Stimulated activated CD8-positive, alpha-beta memory T cell treated with anti-CD3 and anti-CD28 coated beads, Interleukin-7, amount 100 ng/mL, for 48 hours (primary cell): ENCODE results near the gene AQP12B.
"Not testable (repeated sequence)": the region's sequence is repeated elsewhere in the genome, so short reads cannot be mapped to it uniquely, and the experiment has no call there.

ENCODE experiments used
- DNase-seq, 2 donors: peaks; one replicate each; pipeline ENCODE4 v3.0.0-alpha.2; 2020; ENCODE audit warnings: low read depth in 1 of 2; ENCODE audit errors: extremely low read depth in 1 of 2

The AQP12B gene

GRCh38 chr2:240701736-240702639, 19.3 kb upstream of the AQP12B start:
- DNase-seq, result no peak

DNA sequence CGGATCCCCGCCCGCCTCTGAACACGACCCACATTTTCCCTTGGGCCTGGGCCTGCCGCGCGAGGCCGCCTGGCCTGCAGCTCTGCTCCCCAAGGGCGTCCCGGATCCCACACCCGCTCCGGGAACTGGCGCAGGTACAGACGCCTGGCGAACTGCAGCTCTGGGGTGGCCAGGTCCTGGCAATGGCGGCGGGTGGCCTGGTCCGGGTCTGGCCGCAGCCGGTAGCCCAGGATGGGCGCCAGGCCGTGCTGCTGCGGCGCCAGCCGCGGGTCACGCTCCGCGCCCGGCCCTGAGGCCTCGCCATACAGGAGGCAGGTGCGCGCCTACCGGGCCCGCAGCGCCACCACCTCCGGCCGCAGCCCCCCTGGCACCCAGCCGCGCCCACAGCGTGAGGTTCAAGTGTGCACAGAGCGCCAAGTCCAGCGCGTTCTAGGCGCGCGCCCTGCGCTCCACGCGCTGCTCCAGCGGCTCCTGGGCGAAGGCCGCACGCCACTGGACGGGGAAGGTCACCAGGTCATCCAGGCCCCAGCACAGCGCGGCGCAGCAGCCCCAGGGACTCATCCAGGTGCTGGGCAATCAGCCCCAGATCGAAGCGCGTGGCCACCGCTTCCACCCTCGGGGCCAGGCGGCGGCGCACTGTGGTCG, 18.5 kb upstream of the AQP12B start:
- no peak for DNase-seq

GRCh38 chr2:240700616-240701015, 17.9 kb upstream of the AQP12B start:
- not testable (repeated sequence) for DNase-seq

- not testable (repeated sequence) for DNase-seq
These were observed 17.1 kb upstream of the AQP12B start for GRCh38 chr2:240699835-240700234.

DNA sequence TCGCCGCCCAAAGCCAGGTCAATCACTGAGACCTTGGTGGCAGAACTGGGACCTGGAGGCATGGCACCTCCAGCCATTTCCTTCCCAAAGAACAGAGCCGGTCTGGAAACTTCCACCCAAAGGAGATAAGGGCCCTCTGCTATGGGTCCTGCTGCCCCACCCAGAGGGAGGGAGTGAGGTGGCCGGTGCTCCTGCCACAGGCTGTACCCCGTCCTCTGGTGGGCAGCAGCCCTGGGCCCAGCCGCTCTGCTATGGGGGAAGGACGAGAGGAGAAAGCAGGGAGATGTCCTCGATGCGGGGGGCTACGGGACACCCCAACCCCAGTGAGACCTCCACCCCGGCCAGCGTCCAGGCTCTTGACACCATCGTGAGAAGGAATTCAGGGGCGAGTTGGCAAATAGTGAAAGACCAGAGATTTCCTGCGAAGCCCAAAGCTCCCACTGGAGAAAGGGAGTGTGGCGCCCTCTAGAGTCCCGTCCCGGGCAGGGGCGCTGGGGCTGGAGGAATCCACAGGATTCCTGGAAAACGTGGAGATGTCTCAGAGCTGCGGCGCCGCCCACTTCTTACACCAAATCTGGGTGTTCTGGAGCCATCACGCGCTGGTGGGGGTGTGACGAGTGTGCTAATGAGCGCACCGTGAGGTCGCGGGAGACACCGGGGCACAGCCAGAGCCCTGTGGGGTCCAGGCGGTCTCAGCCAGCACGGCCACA, 16.3 kb upstream of the AQP12B start:
- not testable (repeated sequence) for DNase-seq

DNA sequence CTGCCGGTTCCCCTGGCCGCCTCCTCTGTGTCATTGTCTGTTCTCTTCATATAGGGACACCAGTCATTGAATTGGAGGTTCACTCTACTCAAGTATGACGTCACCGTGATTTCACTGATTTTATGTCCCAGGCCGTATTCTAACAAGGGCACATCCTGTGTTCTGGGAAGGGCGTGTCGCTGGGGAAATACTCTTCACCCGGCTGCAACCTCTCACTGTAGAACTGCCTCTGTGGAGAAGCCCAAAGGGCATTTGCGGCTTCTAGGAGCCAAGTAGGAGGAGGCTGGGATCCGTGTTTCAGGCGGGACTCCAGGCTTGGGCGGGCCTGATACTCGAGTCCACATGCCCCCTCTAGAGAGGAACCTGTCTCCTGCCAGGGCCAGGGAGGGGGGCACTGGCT, 13.8 kb upstream of the AQP12B start:
- DNase-seq, result not testable (repeated sequence)

- DNase-seq, result not testable (repeated sequence)
These were observed 12.9 kb upstream of the AQP12B start for GRCh38 chr2:240695593-240695992.

- DNase-seq, result not testable (repeated sequence)
These were observed 11.6 kb upstream of the AQP12B start for GRCh38 chr2:240694304-240694703.

DNA sequence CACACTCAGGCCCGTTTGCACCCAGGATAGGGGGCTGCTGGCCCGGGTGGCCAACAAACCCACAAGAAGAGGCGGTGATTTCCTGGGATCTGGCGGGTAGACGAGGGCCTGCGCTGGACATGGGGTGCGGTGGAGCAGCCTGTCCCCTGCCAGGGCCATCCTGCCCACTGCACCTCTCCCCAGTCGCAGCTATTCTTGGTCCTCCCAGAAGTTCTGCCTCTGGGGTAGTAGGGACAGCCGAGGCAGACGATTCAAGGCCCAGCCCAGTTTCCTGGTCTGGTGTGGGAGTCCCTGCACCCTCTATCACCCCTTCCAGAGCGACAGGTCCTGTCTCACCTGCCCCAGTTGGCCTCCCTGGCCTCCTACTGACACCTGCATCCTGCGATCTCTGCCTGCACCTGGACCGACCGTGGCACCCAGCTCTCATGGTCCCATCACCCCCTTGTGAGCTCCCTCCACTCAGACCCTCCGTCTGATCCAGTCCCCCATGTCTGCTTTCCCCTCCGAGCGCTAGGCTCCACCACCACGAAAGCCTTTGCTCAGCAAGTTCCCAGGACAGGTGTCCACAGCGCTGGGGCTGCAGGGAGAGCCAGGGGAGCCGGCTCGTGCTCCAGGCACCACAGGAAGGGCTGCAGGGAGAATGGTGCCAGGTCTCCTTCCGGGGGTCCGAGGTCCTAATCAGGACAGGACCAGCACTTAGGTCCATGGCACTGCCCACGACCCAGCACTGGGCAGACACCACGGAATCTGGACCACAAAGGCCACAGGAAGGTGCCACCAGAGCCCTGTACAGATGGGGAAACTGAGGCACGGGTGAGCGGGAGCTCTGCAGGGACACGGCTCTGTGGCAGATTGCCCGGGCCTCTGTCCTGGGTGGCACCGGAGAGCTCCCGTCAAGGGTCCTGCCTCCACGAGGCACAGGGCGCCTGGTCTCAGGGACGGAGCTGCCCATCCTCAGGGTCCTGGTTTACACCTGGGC, 10.2 kb upstream of the AQP12B start:
- DNase-seq, result not testable (repeated sequence)

- DNase-seq, result not testable (repeated sequence)
These were observed 9.1 kb upstream of the AQP12B start, which contains the start of gene AQP12A for GRCh38 chr2:240691631-240692420. AQP12A (plus strand) TSS chr2:240691866; CDS start chr2:240691914, 48 bp downstream.

DNA sequence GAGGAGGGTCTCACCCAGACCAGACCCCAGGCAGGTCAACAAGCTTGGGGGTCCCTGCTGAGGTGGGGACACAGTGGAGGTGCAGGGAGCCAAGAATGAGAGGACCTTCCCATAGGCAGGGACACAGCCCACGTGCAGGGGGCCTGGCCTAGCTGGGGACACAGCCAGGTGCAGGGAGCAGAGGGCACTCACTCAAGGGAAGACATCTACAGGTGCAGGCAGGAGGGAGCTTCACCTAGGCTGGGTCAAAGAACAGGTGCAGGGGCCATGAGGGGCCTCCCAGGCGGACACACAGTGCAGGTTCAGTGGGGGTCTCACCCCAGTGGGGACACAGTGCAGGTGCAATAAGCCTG, 8.4 kb upstream of the AQP12B start:
- DNase-seq, result not testable (repeated sequence)

DNA sequence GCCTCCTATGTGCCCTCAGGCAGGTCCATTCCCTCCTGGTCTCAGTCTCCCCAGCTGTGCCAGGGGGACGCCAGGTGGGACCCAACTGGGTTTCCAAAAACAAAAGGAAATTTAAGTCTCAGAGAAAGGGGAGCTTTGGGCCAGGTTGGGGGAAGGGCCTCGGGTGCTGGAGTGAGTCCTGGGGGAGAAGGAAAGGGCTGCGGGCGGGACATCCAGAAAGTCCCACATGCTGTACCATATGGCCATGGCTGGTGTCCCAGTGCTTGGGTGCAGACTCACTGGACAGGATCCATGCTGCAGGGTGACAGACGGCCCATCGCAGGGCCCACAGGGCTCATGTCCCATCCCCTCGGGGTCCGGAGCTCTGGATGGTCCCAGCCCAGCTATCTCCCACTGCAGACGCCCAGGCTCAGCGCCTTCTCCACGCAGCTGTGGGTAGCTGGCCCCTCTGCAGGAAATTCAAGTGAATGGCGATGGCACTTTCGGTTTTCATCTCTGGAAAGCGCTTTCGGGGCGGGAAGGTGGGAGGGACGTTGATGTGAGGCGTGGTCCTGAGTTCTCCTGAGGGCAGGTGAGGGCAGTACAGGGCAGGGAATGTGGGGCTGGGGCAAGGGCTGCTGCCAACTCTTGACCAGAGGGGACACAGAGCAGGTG, 7.9 kb upstream of the AQP12B start:
- DNase-seq, result not testable (repeated sequence)

GRCh38 chr2:240689975-240690374, 7.3 kb upstream of the AQP12B start:
- no peak for DNase-seq

GRCh38 chr2:240688553-240688919, 5.9 kb upstream of the AQP12B start:
- no peak for DNase-seq

GRCh38 chr2:240687741-240688552, 5.3 kb upstream of the AQP12B start:
- DNase-seq, result no peak

GRCh38 chr2:240687045-240687740, 4.5 kb upstream of the AQP12B start:
- DNase-seq, result no peak

- DNase-seq, result no peak
These were observed 3.8 kb upstream of the AQP12B start for GRCh38 chr2:240686460-240686859.
